Central memory CD8-positive, alpha-beta T cell (primary cell): ENCODE results near the gene GIT1.

Experiments used
- ATAC-seq: fragments of 150-1000 bp; cut with Tn5 transposase; replicated peaks from 2 replicates; pipeline ENCODE4 v1.10.0; 2022; ENCODE audit warnings: mild to moderate bottlenecking, moderate FRiP score, moderate number of reproducible peaks; ENCODE audit not compliant: poor library complexity, severe bottlenecking; ENCODE audit errors: extremely low read depth
- DNase-seq, 2 donors: peaks; one replicate each; pipeline ENCODE4 v3.0.0; 2021; ENCODE audit warnings: low spot score in 2 of 2
- H3K27ac Mint-ChIP-seq: one replicate; pipeline ENCODE4 v1.8.0; 2022; ENCODE audit warnings: low read depth, mild to moderate bottlenecking, moderate library complexity, mixed read lengths
- H3K27me3 Mint-ChIP-seq: one replicate; pipeline ENCODE4 v1.8.0; 2022; ENCODE audit warnings: mixed read lengths
- H3K36me3 Mint-ChIP-seq: one replicate; pipeline ENCODE4 v1.8.0; 2022; ENCODE audit warnings: mild to moderate bottlenecking, moderate library complexity, mixed read lengths; ENCODE audit not compliant: insufficient read depth
- H3K4me1 Mint-ChIP-seq: one replicate; pipeline ENCODE4 v1.8.0; 2022; ENCODE audit warnings: mixed read lengths
- H3K4me3 Mint-ChIP-seq: one replicate; pipeline ENCODE4 v1.8.0; 2022; ENCODE audit warnings: mild to moderate bottlenecking, moderate library complexity, mixed read lengths
- H3K9me3 Mint-ChIP-seq: one replicate; pipeline ENCODE4 v1.8.0; 2022; ENCODE audit warnings: mixed read lengths

GIT1 gene

DNA sequence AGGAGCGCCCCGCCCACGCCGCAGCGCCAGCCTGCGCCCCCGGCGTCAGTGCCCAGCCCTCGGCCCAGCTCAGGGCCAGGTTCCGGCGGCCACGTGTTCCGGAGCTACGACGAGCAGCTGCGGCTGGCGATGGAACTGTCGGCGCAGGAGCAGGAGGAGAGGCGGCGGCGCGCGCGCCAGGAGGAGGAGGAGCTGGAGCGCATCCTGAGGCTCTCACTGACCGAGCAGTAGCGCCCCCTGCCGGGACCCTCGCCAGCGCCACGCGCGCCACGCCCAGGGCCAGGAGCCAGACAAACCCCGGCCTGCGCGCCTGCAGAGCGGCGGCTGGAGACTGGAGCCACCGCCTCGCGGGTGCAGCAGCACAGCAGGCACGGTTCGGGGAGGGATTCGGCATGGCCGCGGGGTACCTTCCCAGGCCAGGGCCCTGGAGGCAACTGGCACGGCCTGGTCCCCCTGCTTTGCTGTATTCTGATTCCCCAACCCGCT lies 23.9 kb upstream of the GIT1 start:
- peak overlapping the region; percentile 85 for H3K4me3 Mint-ChIP-seq
- H3K4me1 Mint-ChIP-seq = peaks cover 40% of the 10 kb centered on the region
- H3K36me3 Mint-ChIP-seq = peaks cover 2% of the 10 kb centered on the region
- no peak overlapping the region for H3K27ac Mint-ChIP-seq
- no peaks in the 10 kb centered on the region for H3K27me3 Mint-ChIP-seq
- ATAC-seq (no peak), DNase-seq (peak; percentile 83 to 95)
- no peaks in the 10 kb centered on the region for H3K9me3 Mint-ChIP-seq

DNA sequence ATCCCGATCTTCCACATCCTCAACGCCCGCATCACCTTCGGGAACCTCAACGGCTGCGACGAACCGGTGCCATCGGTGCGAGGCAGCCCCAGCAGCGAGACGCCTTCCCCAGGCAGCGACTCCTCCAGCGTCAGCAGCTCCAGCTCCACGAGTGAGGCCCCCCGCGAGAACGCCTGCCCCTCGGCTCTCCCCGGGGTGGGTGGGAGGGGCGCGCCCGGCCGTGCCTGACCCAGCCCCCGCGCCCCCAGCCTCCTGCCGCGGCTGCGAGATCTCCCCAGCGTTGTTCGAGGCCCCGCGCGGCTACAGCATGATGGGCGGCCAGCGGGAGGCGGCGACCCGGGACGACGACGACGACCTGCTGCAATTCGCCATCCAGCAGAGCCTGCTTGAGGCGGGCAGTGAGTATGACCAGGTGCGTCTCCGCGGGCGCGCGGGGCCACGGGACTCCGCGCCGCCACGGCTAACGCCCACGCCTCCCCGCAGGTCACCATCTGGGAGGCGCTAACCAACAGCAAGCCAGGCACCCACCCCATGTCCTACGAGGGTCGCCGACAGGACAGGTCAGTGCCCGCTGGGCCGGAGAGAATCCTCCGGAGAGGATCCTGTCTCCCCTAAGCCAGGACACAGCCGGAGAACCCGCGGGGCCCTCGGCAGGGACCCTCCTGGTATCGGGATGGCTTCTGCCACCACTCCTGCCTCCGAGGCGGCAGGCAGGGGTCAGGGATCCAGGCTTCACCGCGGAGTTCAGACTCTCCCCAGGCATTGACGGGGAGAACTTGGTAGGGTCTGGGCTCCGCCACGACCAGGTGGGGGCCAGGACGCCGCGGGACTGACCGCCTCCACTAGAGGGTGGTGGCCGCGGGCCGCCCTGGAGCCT lies 23.2 kb upstream of the GIT1 start:
- no peak overlapping the region for H3K27ac Mint-ChIP-seq
- no peaks in the 10 kb centered on the region for H3K27me3 Mint-ChIP-seq
- peaks cover 36% of the 10 kb centered on the region for H3K4me1 Mint-ChIP-seq

DNA sequence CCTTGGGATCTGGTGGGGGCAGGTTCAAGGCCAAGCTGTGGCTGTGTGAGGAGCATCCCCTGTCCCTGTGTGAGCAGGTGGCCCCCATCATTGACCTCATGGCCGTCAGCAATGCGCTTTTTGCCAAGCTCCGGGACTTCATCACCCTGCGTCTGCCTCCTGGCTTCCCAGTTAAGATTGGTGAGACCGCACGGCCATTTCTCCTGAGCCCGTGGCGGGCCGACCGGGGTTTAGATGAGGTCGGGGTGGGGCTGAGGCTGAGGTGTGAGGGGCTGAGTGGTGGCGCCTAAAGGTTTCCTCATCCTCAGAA lies 22.6 kb upstream of the GIT1 start:
- Mint-ChIP-seq H3K36me3 (peaks cover 2% of the 10 kb centered on the region), H3K4me1 (peaks cover 31% of the 10 kb centered on the region), H3K27me3 (no peaks in the 10 kb centered on the region), H3K9me3 (no peaks in the 10 kb centered on the region), H3K4me3 (no peak overlapping the region), H3K27ac (no peak overlapping the region)
- DNase-seq (no peak), ATAC-seq (no peak)

More for the DNA sequence above, 23.2 kb upstream of the GIT1 start:
- no peak for ATAC-seq
- H3K36me3 Mint-ChIP-seq = peaks cover 2% of the 10 kb centered on the region
- H3K4me3 Mint-ChIP-seq = peak overlapping the region; percentile 27
- no peaks in the 10 kb centered on the region for H3K9me3 Mint-ChIP-seq
- DNase-seq = no peak

DNA sequence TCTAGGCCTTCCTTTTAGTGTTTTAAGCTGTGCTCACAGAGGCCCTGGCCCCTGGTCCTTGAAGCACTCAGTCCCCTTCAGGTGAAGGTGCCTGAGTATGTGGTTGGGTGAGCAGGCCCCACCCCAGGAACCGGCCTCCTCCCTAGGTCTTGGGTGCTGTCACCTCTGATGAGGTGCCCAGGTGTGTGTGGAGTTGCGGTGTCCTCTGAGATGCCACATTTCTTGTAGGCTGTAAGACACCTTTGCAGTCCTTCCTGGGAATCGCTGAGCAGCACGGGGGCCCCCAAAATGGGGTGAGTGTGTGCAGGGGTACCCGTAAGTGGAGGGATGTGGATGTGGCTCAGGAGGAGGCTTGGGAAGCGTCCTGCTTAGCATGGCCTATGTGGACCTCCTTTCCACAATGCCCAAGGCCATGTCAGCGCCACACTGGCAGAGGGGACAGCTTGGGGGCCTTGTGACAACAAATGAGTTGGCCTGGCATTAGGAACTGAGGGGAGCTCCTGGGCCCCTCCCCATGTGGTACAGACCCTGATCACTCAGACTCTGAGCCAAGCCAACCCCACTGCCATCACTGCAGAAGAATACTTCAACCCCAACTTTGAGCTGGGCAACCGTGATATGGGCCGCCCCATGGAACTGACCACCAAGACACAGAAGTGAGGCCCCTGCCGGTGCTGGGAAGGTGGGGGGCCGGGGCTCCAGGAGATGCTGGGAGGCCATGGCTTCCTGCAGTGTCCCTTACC lies 22.1 kb upstream of the GIT1 start:
- no peaks in the 10 kb centered on the region for H3K27me3 Mint-ChIP-seq
- no peak overlapping the region for H3K4me3 Mint-ChIP-seq
- peaks cover 2% of the 10 kb centered on the region for H3K36me3 Mint-ChIP-seq
- ATAC-seq = no peak
- DNase-seq = no peak
- peaks cover 26% of the 10 kb centered on the region for H3K4me1 Mint-ChIP-seq
- H3K9me3 Mint-ChIP-seq = no peaks in the 10 kb centered on the region
- H3K27ac Mint-ChIP-seq = no peak overlapping the region

DNA sequence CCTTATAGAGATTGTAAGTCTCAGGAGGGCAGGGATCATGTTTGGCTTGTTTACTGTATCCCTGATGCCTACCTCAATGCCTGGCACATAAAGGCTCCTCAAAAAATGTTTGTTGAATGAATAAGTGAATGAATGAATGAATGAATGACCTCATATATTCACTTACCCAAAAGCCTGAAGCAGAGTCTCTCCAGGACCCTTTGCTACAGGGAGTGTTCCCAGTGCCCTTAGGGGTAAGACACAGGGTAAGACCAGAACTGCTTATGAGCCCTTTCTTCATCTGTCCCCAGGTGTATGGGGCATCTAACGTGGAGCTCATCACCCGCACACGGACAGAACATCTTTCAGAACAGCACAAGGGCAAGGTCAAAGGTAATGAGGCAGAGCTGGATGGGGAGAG lies 20.9 kb upstream of the GIT1 start:
- Mint-ChIP-seq H3K9me3 (no peaks in the 10 kb centered on the region), H3K36me3 (no peaks in the 10 kb centered on the region), H3K27ac (no peak overlapping the region), H3K4me1 (peaks cover 15% of the 10 kb centered on the region), H3K27me3 (no peaks in the 10 kb centered on the region), H3K4me3 (no peak overlapping the region)
- ATAC-seq (no peak), DNase-seq (no peak)

DNA sequence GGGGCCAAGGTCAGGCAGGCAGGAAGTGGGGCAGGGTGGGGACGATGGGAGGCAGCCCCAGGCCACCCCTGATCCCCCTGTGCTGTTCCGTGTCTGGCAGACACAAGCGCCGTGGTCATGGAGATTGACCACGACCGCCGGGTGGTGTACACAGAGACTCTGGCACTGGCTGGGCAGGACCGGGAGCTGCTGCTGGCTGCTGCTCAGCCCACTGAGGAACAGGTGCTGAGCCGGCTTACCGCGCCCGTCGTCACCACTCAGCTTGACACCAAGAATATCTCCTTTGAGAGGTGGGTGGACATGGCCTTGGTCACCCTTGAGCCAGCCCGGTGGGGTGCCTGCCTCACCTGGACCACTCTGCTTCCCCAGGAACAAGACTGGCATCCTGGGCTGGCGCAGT lies 19.5 kb upstream of the GIT1 start:
- Mint-ChIP-seq H3K4me3 (no peak overlapping the region), H3K9me3 (no peaks in the 10 kb centered on the region), H3K4me1 (peaks cover 4% of the 10 kb centered on the region), H3K36me3 (no peaks in the 10 kb centered on the region), H3K27ac (no peak overlapping the region), H3K27me3 (no peaks in the 10 kb centered on the region)
- ATAC-seq (no peak), DNase-seq (no peak)

DNA sequence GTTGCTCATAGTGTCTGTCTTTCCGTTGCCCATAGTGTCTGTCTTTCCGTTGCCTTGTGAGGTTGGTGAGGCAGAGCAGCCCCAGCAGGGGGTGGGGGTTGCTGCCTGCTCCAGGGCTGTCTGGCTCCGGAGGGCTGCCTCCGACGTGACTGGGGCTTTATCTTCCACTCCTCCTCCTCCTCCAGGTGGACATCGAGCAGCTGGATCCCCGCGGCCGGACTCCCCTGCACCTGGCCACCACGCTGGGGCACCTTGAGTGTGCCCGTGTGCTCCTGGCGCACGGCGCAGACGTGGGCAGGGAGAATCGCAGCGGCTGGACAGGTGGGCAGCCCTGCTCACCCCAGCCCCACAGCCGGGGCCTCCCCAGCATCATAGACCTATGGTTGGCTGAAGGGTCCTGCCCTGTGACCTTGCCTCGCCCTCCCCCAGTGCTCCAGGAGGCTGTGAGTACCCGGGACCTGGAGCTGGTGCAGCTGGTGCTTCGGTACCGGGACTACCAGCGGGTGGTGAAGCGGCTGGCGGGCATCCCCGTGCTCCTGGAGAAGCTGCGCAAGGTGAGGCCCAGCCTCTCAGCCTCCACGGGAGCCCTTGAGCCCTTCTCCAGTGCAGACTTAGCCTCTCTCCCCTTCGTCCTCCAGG lies 18.2 kb upstream of the GIT1 start:
- Mint-ChIP-seq H3K27ac (no peak overlapping the region), H3K4me3 (no peak overlapping the region), H3K9me3 (no peaks in the 10 kb centered on the region), H3K4me1 (no peaks in the 10 kb centered on the region), H3K27me3 (no peaks in the 10 kb centered on the region), H3K36me3 (no peaks in the 10 kb centered on the region)
- DNase-seq (no peak), ATAC-seq (no peak)

DNA sequence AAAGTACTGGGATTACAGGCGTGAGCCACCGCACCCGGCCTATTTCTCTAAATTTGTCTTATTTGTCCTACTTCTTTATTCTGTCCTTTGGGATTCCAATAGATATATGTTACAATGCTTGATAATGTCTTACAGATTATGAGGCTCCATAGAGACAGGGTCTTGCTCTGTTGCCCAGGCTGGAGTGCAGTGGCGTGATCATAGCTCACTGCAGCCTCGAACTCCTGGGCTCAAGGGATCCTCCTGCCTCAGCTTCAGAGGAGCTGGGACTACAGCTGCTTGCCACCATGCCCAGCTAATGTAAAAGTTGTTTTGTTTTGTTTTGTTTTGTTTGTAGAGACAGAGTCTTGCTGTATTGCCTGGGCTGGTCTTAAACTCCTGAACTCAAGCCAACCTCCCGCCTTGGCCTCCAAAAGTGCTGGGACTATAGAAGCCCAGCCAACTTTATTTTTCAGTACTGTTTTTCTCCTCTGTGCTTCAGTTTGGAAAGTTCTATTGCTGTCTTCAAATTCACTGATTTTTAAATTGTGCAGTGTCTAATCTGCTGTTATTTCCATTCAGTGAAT lies 13.7 kb upstream of the GIT1 start:
- Mint-ChIP-seq H3K27ac (no peak overlapping the region), H3K27me3 (no peaks in the 10 kb centered on the region), H3K9me3 (no peaks in the 10 kb centered on the region), H3K4me3 (no peak overlapping the region), H3K4me1 (no peaks in the 10 kb centered on the region), H3K36me3 (no peaks in the 10 kb centered on the region)
- DNase-seq (no peak), ATAC-seq (no peak)

DNA sequence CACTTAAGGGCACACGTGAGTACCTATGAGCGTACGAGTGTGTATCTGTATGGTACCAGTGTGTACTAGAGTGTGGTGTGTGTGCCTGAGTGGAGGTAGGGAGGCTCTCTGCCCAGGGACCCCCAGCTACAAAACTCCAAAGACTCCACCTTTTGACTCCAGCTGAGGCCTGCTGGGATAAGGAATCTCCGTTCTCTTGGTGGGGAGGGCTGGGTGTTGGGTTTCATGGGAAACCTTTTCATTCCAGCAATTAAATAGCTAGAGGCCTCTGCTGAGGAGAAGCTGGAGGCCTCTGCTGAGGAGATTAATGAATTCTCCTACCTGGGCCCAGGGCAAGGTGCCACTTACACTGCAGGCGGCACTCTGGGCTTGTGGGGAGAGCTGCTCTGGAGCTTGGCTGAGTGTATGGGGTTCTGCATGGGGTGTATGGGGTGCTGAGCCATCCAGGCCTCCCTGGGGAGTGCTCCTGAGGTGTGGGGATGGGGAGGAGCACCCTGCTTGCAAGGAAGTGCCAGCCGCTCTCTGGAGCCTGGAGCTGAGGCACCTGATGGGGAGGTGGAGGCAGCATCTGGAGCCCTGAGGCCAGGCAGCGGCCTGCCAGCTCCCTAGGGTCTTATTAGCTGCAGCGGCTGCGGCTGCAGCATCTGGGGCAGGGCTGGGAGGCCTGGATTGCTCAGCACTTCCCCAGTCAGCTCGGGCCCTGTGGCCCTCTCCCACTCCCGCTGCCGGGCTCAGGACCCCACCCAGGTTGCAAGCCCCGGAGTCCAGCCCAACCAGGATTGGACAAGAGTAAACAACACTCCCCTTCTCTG lies 8.1 kb upstream of the GIT1 start:
- Mint-ChIP-seq H3K9me3 (no peaks in the 10 kb centered on the region), H3K36me3 (no peaks in the 10 kb centered on the region), H3K27ac (no peak overlapping the region), H3K4me3 (no peak overlapping the region), H3K27me3 (no peaks in the 10 kb centered on the region), H3K4me1 (no peaks in the 10 kb centered on the region)
- DNase-seq (no peak), ATAC-seq (no peak)

DNA sequence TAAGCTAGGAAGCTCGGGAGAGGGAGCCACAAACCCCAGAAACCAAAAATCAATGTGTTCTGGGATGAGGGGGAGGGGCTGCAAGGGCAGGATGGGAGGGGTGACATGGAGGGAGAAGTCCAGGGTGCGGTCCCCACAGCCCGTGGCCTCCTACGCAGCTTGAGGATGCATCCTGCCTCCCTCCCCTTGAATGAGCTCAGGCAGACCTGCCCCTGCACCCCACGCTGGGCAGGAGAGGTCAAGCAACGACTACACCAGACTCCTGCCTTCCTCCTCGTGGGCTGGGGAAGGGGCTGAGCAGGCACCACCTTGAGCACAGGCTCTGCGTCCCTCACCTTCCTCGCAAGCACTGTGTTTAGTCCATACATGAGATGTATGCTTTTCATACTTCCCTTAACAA lies 7.4 kb upstream of the GIT1 start:
- DNase-seq (no peak), ATAC-seq (no peak)
- no peaks in the 10 kb centered on the region for H3K36me3 Mint-ChIP-seq
- H3K27ac Mint-ChIP-seq = no peak overlapping the region
- H3K27me3 Mint-ChIP-seq = no peaks in the 10 kb centered on the region
- no peak overlapping the region for H3K4me3 Mint-ChIP-seq
- no peaks in the 10 kb centered on the region for H3K9me3 Mint-ChIP-seq
- H3K4me1 Mint-ChIP-seq = peaks cover 4% of the 10 kb centered on the region

DNA sequence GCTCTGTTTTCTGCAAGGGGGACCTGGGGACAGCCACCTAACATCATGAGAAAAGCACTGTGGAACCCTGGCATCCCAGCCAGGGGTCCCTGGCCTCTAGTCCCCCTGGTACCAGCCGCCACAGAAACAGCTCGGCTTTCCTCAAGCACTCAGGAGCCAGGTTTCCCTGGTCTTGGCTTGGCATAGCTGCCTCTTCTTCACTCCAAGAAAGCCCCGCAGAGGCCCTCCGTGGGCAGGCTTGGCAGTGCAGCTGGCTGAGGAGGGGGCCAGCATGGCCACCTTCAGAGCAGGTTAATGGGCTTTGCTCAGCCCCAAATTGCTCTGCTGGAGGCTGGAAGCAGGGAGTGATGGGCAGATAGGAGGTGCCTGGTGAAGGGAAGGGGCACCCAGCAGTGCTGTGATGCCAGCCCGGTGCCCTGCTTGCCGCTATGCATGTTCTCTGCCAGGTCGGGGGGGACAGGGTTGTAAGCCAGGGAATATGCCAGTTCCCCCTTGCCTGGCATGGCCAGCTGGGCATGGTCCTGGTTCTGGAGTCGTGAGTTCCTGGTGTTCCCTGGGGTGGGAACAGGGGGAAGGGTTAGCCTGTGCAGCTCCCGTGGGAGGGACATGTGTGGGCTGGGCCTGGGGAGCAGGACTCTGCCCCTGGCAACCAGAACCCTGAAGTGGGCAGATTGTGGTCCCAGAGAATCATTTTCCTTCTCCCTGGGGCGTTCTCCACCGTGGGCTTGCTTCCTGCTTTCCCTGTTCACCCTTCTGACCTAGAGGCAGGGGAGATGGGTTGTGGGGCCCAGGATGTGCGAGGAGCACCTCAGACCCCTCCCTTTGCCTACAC lies 6.7 kb upstream of the GIT1 start:
- Mint-ChIP-seq H3K9me3 (no peaks in the 10 kb centered on the region), H3K4me3 (no peak overlapping the region), H3K27ac (no peak overlapping the region), H3K4me1 (peaks cover 11% of the 10 kb centered on the region), H3K36me3 (no peaks in the 10 kb centered on the region), H3K27me3 (no peaks in the 10 kb centered on the region)
- ATAC-seq (no peak), DNase-seq (no peak)
